ENCODE measurements around the gene IGF2.

The IGF2 gene

DNA sequence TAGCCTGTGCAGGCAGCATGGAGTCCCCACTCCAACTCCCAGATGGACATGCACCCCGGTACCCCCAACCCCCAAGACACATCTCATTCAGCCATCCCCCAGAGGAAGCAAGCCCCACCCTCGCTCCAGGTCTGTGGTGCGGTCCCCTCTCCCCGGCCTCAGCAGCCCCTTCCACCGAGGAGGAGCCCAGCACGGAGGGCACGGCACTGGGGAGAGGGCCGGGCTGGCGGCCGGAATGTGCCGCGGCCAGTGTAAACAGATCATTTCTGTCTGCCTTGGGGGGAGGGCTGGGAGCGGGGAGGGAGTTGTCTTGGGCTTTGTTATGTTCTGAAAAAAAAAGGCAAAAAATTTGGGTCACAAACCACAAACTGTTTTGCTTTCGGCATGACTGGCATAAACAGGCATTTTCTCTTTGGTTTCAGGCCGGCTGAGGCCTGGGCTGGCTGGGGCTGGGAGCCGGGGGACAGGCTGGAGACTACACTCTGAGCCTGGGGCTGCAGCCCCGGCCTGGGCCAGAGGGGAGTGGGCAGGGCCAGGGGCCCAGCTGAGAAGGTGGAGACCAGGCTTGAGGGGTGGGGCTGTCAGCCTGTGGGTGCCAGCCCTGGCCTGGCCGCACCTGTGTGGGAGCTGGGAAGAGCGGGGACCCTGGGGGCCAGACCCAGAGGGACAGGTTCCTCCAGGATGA lies 16.8 kb downstream of the IGF2 start:
- no peak for DNase-seq

DNA sequence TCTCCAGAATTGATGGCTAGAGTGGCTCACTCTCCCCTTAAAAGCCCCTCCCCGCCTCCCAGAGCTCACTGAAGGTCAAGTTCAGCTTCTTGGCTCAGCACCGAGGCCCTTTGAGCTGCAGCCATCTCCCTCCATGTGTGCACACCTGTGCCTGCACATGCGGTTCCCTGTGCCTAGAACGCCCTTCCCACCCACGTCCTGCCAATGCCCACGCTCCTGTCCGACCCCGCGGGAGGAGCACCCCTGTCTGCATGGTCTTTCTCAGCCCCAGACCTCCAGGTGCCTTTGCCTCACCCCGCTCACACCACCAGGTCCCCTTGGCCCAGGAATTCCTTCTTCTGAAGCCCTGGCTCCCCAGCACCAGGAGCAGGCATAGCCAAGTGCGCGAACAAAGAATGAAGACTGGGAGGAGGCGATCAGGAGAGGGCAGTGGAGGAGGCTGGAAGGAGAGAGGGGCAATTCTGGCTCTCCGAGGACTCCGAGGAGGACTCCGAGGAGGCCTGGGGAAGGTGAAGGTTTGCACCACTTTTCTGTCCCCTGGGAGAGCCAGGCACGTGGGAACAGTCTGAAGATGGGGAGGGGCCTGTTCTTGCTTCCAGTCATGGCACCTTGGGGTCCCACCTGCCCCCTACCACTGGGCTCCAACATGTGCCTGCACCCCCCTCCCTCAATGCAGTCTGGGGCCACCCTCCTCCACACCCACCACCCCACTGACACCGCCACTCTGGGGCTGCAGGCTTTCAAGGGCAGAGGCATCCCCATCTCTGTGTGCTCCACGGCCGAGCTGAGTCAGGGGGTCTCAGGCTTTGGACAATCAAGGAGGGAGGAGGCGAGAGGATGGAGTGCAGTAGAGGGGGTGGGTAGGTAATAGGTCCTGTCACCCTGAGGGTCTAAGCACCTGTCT lies 17.7 kb downstream of the IGF2 start:
- DNase-seq: no peak

DNA sequence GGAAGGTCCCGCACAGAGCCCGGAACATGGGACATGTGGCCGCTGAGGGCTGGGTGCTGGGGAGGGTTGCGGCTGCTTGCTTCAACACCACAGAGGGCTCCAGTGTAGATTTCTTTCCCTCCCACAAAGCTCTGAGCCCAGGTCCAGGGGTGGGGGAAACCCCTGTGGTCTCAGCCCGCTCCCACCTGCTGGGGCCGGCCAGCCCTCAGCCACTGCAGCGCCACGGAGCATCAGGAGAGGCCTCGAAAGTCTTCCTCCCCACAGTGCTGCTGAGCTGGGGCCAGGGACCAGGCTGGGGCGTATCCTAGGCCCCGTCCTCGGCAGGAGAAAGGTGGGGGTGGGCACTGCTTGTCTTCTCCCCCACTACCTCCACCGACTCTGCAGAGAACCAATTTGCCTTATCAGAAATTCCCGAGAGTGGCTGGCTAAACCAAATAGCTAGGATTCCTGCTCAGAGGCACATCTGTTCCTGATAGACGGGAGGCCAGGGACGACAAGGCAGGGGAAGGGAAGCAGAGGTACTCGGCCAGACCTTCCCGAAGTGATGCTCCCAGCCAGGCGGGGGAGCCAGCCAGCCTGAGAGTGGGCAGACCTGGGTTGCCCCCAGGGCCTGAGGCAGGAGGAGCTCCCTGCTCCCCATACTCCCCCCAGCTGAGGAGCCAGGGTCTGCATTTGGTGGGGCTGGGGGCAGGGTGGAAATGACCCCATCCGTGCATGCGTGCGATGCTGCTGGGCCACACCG lies 18.7 kb downstream of the IGF2 start:
- DNase-seq: no peak

DNA sequence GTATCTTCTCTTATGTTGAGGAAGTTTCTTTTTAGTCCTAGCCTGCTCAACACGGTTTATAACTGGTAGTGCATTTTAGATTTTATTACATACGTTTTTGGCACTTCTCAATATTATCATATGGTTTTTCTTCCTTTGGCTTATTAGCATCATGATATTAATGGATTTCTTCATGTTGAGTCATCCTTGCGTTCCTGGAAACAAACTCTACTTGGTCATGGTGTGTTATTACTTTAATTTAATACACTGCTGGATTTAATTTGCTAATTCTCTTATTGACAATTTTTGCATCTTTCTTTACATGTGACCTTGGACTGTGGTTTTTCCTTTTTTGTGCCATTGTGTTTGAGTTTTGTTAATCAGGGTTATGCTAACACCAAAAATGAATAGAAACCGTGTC lies 20.5 kb downstream of the IGF2 start:
- DNase-seq: no peak

DNA sequence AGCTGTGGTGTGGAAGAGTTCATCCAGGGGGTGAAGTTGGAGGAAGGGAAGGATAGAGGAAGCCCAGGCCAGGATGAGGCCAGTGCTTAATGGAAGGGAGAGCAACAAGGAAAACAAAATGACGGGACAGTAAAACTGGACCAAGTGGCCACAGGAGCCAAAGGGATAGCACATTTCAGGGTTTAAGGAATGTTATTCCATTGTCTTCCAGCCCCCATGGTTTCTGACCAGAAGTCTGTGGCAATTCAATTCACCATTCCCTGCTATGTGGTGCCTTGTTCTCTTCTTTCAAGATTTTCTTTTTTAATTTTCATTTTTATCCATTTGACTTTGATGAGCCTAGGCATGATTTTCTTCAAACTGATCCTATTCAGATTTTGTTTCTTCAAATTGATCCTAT lies 22.5 kb downstream of the IGF2 start:
- DNase-seq: no peak

DNA sequence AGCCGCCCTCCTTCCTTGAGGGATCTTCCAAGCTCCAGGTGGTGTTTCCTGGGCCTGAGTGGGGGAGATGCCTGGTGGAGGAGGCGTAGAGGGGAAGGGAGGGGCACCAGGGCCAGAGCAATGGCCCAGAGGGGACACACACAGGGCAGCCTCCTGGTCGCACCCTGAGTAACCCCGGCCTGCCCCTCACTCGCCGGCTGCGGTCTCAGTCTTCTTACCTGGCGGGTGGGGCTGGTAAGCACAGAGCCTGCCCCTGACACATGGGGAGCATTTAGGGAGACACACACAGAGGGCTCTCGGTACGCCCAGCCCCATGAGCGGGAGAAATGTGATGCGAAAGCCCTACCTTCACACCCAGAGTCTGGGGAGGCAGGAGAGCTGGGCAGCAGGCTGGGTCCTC lies 23.9 kb downstream of the IGF2 start:
- no peak for DNase-seq

DNA sequence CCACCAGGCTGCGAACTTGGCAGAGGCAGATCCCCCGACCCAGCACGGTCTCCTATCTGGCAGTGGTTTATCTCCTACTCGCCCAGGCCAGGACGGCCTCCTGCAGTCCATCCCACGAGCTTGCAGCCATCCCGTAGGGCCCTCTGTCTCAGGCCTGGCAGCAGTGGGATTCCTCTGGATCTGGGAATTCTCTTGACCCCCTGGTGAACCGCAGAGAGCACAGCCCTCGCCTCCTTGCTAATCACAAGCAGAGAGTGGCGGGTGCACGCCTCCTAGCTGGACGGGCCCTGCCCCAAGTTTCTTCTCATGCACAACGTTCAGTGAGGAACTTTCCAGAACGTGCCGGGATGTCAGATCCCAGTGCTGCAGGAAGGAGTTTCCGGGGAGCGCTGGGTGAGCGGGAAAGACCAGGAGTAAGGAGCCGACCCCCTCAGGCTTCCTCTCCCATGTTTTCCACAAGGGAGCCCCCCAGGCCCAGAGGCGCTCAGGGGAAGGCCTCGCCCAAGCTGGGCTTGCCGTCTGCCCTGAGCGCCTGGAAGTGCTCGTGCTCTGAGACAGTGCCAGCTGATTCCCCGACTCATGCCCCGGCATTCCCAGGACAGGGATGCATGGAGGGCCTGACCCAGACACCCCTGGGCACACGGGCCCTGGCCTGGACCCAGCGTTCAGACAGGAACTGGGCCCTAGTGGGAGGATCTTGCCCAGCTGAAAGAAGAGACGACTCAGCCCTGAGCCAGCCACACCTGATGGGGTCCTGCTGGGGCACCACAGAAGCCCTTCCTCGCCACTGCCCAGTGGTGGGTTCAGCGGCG lies 24.6 kb downstream of the IGF2 start:
- no peak for DNase-seq

DNA sequence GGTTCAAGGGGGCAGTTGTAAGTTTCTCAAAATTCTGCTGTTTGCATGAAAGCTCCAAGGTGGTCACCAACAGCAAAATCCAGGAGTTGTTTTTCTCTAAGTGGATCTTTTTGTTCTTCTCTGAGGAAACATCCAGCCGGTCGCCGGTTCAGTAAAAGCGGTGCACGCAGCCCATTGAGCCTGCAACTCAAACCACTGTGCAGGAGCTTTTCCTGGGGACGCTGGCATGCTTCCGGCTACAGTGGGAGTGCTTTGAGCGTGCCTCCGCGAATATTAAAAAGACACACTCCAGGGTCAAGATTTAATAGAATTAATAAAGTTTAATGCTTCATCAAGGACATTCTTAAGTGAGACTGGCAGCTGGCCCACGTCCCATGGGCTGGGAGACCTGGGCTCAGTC lies 25.4 kb downstream of the IGF2 start:
- DNase-seq: no peak

DNA sequence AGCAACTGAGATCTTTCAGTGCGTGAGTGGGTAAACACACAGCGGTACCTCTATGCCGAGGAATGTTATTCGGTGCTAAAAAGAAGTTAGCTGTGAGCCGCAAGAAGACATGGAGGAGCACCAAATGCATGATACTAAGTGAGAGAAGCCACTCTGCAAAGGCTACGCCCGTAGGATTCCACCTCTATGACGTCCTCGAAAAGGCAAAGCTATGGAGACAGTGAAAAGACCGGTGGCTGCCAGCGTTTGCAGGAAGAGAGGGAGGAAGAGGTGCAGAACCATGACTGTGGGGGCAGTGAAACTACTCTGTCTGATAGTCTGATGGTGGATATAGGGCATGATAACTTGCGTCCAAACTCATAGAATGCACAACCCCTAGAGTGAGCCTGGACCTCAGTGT lies 28.7 kb downstream of the IGF2 start:
- DNase-seq: no peak

DNA sequence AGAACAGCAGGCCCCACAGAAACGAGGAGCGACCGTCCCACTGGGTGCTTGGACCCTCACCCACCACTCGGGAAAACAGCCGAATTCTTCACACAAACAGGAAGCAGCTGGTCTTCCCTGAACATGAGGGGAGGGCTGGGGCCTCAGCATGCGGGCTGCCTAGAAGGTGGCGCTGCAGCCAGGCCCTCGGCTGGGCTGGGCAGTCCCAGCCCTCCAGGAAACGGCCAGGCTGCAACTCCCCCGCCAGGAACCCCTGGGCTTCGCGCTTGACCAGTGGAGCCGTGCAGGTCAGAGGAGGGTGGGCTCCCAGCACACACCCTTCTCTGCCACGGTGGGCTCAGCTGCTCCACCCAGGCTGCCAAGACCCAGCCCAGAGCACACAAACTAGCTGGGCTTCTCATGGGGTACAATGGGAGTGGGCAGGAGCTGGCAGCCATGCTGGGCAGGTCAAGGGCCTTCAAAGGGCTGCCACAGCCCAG lies 29.6 kb downstream of the IGF2 start:
- no peak for DNase-seq

DNA sequence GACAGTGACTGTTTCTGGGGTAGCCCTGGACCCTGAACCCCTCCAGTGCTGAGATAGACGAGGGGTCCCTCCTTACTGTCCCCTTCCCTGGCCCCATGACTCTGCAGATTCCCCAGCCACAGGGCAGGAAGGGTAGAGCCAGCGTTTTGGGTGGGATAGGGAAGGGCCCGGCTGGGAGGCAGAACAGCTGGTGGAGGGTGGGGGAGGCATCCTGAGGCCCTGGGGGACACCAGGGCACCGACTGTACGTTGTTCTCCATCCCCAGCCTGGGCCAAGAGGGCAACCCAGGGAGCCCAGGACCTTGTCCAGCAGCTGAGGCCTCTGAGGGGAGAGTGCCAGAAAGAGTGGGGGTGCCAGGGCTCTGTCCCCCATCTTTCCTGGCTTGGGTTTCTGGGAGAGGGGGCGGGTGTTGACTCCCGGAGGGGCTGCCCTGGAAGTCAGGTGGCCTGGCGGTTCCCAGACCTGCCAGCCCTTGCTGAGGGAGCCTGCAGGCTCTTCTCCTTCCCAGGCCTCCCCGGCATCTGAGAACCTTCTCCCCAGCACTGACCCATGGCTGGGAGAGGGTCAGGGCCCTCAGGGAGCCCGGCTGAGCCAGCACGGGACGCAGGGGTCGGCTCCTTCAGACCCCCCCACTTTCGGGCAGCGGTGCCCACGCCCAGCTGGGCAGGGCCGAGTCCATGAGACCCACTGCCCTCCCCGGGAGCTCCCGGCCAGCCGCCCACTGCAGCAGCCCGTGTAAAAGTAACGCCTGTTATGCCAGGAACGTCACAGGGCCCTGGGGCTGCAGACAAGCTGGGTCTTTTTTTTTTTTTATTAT lies 30.3 kb downstream of the IGF2 start:
- no peak for DNase-seq

DNA sequence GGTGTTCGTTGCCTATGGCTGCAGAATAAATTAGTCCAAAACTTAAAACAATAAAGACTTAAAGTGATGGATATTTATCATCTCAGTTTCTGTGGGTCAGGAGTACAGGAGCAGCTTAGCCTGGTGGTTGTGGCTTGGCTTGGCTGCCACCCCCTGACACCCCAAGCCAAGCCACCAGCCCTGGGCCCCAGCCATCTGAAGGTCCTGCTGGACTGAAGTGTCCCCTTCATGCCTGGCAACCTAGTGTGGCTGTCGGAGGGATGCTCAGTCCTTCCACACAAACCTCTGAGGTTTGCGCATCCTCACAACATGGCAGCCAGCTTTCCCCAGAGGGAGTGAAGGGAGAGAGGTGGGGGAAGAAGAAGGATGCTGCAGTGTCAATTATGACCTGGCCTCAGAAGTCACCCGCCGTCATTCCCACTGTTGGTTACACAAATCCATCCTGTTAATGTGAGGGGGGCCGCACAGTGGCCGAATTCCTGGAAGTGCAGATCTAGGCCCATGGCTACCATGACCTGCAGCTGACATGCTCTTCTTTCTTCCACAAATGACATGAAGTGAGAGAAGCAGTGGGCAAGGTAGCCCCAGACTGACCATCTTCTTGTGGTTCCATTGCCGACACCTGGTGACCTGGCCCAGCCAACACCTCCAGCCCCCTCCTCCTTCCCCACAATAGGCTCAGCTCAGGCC lies 31.1 kb downstream of the IGF2 start:
- DNase-seq: no peak

DNA sequence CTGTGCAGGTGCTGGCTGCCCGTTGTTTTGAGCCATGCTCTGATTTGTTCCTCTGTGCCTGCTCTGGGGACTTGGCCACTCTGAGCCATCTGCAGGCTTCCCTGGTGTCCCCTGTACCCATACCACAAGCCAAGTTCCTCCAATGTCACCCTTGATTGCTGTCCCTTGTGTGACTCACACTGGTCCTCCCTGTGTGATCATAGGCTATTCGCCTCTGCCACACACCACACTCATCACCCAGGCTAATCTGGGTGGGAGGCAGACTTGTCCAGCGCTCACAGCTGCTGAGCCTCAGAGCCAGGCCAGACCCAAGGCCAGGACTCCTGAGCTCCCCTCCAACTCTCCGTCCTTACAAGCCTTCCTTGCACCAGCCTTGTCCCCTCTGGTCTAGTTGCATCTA lies 31.7 kb downstream of the IGF2 start:
- no peak for DNase-seq

DNA sequence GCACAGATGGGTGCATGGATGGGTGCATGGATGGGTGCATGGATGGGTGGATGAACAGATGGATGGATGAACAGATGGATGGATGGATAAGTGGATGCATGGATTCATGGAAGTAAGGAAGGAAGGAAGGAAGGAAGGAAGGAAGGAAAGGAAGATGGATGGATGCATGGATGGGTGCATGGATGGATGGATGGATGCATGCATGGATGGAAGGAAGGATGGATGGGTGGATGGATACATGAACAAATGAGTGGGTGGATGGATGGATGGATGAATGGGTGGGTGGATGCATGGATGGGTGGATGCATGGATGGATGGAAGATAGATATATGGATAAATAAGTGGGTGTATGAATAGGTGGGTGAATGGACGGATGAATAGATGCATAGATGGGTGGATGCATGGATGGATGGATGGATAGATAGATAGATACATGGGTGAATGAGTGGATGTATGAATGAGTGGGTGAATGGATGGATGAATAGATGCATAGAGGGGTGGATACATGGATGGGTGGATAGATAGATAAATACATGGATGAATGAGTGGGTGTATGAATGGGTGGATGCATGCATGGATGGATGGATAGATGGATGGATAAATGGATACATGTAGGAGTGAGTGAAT lies 32.5 kb downstream of the IGF2 start:
- DNase-seq: no peak

DNA sequence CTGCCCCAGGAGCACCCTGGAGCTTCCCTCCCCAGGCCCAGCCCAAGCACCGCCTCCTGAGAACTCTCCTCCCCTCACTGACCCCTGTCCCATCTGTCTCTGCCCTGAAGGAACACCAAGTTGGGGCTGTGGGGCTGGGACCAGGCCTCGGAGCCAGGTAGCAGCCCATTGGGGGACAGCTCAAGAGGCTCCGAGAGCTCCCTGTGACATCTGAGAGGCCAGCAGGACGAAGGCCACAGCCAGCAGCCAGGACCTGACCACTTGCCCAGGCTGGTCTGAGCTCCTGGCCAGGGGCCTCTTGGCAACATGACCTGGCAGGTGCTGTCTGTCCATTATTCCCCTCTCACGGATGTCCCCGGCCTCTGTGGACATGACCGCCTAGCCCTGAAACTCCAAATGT lies 33.7 kb downstream of the IGF2 start:
- no peak for DNase-seq

DNA sequence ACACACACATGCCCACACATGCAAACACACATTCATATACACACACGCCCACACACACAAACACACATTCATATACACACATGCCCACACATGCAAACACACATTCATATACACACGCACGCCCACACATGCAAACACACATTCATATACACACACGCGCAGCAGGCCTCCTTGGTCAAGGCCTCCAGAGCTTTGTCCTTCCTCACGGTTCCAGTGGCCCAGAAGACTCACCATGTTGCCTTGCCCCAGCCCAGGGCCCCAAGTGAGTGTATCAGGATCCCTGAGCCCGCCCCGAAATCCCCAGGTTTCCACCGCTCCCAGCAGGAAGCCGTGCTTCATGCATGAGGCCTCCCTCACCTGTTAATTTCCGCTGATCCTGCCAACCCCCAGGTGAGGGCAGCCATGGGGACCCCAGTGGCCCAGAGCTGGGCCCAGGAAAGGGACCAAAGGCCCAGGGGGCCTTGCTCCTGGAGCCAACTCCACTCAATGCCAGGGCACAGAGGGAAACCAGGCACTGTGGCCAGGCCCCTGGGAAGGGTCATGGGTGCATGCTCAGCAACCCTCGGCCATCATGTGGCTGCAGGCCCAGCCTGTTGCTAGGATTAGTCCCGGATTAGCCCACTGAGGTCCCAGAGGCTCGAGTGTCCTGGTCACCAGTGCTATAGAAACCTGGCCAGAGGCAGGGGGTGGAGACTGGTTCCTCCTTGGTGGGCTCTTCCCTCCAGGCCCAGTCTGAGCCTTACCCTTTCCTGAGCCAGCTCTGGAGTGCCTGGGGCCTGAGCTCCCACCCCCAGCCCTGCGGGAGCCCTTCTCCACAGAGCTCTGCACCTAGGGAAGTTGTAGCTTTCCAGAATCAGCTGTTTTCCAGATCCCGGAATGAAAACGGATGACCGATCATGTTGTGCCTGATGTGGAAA lies 34.4 kb downstream of the IGF2 start:
- no peak for DNase-seq

DNA sequence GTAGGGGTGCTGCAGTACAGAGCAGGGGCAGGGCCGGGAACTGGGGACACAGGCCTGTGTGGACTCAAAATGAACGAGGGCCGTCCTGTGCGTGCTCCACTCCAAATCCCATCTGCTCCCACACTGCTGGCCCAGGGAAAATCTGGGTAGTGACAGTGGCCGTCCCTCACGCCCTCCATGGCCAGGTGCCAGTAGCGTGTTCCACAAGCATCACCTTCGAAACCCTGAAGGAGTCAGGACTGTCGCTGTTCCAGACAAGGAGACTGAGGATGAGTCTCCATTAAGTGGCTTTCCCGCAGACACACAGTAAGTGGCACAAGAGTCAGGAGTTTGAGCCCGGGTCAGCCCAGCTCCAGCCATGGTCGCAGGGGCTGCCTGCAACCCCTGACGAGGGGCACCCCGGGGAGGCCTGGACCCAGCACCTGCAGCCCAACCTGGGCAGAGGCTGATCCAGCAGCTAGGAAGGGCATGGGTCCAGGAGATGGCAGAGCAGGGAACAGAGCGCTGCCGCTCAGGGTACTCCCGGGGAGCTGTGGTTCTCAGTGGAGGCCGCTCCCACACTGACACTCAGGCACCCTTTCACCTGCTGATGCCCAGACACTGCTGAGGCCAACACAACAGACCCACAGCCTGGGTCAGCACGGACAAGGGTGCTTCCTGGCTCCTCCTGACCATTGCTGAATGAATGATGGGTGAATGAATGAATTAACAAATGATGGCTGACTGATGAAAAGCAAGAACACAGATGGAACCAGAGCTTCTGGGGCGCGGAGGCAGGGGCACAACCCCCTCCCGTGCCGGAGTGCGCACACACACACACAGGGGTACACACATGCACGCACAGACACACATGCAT lies 35.3 kb downstream of the IGF2 start:
- no peak for DNase-seq

DNA sequence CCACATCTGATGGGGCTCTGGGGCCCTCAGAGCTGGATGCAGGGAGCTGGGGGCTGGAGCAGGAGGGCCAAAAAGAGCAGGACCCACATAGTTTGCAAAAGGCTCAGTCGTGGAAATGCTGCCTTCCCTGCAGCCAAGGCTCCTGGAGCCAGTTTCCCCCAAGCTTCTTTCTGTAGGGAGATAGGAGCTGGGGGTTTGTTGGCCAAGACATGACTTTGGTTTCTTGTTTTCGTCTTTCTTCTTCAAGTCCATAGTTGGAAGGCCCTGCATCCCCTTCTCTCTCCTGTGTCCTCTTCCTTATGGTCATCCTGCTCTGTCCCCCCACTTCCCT lies 36.3 kb downstream of the IGF2 start:
- DNase-seq: no peak

Data from hematopoietic multipotent progenitor cell treated with erythropoietin and hydrocortisone succinate and interleukin-3 and kit ligand, for 6 days (in vitro differentiated cells).